ENCODE results near the gene NDUFA13. TPM values are rescaled to one million over a fixed set of nuclear protein-coding genes. Genes with fewer than 3 reads are reported as not detected.

NDUFA13 gene
- total and polyA plus RNA-seq, 11 donors = 101 to 1,476 (median 960) TPM

DNA sequence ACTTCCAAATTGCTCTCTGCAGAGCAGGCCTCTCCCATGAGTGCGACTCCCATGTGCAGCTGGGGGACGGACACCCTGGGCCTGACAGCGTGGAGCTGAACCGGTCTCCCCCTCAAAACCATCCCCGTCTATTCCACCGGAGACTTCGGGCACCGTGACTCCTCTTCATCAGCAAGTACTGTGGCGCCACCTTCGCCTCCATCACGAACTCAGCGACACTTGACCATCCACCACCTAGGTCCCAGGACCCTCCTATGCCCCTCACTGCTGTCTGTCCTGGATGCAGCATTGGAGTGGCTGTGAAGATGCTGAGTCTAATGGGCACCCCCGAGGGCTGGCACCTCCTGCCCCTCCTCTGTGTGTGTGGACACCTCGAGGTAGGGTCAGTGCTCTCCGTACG is 42.6 kb downstream of the NDUFA13 start:
- no peak overlapping the region for H3K27ac ChIP-seq
- no peak for TF ChIP-seq POLR2A (IDR thresholded peaks at IDR 0.05)
- TF ChIP-seq, protein P1, sequence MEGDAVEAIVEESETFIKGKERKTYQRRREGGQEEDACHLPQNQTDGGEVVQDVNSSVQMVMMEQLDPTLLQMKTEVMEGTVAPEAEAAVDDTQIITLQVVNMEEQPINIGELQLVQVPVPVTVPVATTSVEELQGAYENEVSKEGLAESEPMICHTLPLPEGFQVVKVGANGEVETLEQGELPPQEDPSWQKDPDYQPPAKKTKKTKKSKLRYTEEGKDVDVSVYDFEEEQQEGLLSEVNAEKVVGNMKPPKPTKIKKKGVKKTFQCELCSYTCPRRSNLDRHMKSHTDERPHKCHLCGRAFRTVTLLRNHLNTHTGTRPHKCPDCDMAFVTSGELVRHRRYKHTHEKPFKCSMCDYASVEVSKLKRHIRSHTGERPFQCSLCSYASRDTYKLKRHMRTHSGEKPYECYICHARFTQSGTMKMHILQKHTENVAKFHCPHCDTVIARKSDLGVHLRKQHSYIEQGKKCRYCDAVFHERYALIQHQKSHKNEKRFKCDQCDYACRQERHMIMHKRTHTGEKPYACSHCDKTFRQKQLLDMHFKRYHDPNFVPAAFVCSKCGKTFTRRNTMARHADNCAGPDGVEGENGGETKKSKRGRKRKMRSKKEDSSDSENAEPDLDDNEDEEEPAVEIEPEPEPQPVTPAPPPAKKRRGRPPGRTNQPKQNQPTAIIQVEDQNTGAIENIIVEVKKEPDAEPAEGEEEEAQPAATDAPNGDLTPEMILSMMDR (IDR thresholded peaks at IDR 0.05) = no peak
- H3K9me3 ChIP-seq = no peaks in the 10 kb centered on the region
- WGBS, 4 donors = 91 to 93% (median 92%) methylated on average over 16 of the region's 16 CpGs
- DNase-seq (no peak), ATAC-seq (no peak)
- H3K4me3 ChIP-seq = no peak overlapping the region
- H3K4me1 ChIP-seq = no peaks in the 10 kb centered on the region
- intact Hi-C loops (cut with DNase I) = loop anchor here in 1 of 10 donors (5.0 kb wide), 1 partner anchor 74 kb away; no protein-coding TSS in a partner anchor
- no peaks in the 10 kb centered on the region for H3K36me3 ChIP-seq
- H3K27me3 ChIP-seq = peaks cover 0 to 6% (median 0%) of the 10 kb centered on the region in 9 donors

DNA sequence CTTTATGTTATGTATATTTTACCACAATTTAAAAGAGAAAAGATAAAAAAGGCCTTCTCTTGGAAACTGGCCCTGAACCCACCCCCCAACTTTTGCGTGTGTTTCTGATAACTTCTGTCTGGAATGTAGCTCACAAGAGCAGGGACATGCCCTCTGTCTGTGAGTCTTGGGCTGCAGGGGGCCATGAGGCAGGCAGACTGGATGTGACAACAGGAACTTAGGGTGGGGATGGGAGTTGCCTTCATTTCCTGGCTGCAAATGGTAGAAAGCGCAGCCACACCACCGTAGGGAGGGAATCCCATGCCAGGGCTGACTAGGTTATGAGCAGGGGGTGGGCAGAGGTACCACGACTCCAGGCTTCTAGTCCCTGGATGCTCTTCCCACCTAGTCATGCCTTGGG is 43.9 kb downstream of the NDUFA13 start:
- DNase-seq (no peak), ATAC-seq (no peak)
- no peaks in the 10 kb centered on the region for H3K9me3 ChIP-seq
- TF ChIP-seq POLR2A (IDR thresholded peaks at IDR 0.05) = no peak
- TF ChIP-seq, protein P1 (IDR thresholded peaks at IDR 0.05) = no peak
- no peaks in the 10 kb centered on the region for H3K36me3 ChIP-seq
- no peak overlapping the region for H3K27ac ChIP-seq
- WGBS, 4 donors = 42 to 54% (median 48%) methylated on average over 4 of the region's 4 CpGs
- H3K4me3 ChIP-seq = no peak overlapping the region
- H3K4me1 ChIP-seq = no peaks in the 10 kb centered on the region
- peaks cover 0 to 1% (median 0%) of the 10 kb centered on the region in 9 donors for H3K27me3 ChIP-seq
- intact Hi-C loops (cut with DNase I) = loop anchor here in 1 of 10 donors (5.0 kb wide), 1 partner anchor 72 kb away; no protein-coding TSS in a partner anchor

DNA sequence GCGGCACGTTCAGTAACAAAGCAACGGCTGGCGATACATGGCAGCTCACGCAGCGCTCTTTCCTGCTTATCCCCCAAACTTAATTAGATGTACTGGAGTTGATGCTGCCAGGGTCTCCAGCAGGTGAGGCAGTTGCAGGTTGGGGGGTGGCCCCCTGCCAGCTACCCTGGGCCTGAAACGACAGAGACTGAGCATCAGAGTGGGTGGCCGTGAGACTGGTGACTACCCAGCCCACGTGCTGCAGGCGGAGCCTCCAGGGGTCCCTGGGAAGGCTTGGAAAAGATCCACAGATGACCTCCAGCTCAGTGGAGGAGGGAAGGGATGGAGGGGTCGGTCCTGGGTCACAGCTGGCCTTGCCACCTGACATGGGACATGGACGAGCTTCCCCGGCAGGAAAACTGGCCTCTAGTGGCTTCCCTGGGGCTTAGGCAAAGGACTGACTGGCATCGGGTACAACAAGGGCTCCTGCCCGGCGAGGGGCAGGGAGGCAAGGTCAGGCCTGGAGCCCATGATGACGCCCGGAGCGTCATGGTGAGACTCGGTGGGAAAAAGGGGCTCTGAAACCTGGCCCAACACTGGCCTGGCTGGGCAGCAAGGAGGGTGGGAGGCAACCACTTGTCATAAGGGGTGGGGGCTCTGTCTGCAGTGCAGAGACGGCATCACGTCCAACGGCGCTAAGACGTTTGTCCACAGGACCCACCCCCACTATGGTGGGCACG is 46.1 kb downstream of the NDUFA13 start:
- WGBS, 4 donors = 81 to 89% (median 82%) methylated on average over 25 to 26 of the region's 26 CpGs
- H3K4me3 ChIP-seq = no peak overlapping the region
- H3K36me3 ChIP-seq = no peaks in the 10 kb centered on the region
- TF ChIP-seq POLR2A (IDR thresholded peaks at IDR 0.05) = no peak
- TF ChIP-seq, protein P1 (IDR thresholded peaks at IDR 0.05) = no peak
- DNase-seq = peak in 1 of 5 donors; percentile 42
- ATAC-seq = no peak
- H3K4me1 ChIP-seq = no peaks in the 10 kb centered on the region
- no peak overlapping the region for H3K27ac ChIP-seq
- H3K9me3 ChIP-seq = no peaks in the 10 kb centered on the region
- intact Hi-C loops (cut with DNase I) = no loop called here
- no peaks in the 10 kb centered on the region for H3K27me3 ChIP-seq

DNA sequence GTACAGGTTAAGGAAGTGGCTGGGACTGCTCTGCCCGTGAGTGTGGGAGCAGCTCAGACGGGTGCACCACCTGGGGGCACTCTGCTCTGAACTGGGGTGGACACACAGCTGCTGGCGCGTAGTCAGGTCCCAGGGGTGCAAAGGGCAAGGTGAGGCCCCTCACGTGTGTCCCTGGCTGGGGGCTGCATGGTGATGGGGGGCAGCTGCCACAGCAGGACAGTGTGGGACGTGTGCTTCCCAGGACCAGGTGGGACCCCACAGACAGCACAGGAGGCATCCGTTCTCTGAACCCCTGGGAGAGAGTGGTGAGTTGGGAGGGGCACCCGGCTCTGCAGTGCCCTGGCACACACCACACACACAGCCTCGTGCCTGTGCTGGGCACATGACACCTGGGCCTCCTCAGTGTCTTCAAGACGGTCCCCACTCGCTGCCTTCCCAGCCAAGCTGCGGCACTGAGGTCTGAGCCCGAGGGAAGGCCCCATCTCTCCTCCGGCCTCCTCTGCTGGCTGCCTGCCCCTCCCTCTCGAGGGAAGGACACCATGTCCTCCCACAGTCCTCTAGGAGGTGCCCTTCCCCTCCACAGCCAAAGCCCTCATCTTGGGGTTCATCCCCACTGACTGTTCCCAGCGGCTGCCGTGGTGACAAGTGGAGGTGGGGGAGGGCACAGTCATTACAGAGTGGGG is 46.8 kb downstream of the NDUFA13 start:
- Histone ChIP-seq H3K4me3 (no peak overlapping the region), H3K27me3 (no peaks in the 10 kb centered on the region), H3K9me3 (no peaks in the 10 kb centered on the region), H3K36me3 (no peaks in the 10 kb centered on the region), H3K27ac (no peak overlapping the region), H3K4me1 (no peaks in the 10 kb centered on the region)
- ATAC-seq = peak in 1 of 4 donors; percentile 23
- DNase-seq = peak in 1 of 5 donors; percentile 42
- 75 to 85% (median 79%) methylated on average over 9 to 17 of the region's 17 CpGs for WGBS, 4 donors
- intact Hi-C loops (cut with DNase I) = no loop called here
- TF ChIP-seq, protein P1 (IDR thresholded peaks at IDR 0.05) = no peak
- no peak for TF ChIP-seq POLR2A (IDR thresholded peaks at IDR 0.05)

Data from heart left ventricle (tissue), 16 donors.